ENCODE measurements around the gene ZSWIM3. TPM values are rescaled to one million over a fixed set of nuclear protein-coding genes. Genes with fewer than 3 reads are reported as not detected.

ZSWIM3 gene
- total RNA-seq, 5 donors from 2014 or later (not counting 1 experiment from before 2014, with no cell fraction given): 1.4 to 7.5 (median 5.6) TPM

GRCh38 chr20:45822857-45823256 lies 34.6 kb upstream of the ZSWIM3 start:
- no peaks in the 10 kb centered on the region for H3K36me3 ChIP-seq (ENCODE audit: control insufficient read depth in 2 of 2, extremely low read depth in 1 of 2, insufficient read depth in 1 of 2, low read length in 1 of 2)
- ATAC-seq (replicated peaks in 1 of 4) (peak in 2 of 4 experiments; percentile 9 to 54), DNase-seq (peak in 4 of 35 experiments; percentile 1 to 15 (median 12))
- Mint-ChIP-seq H3K4me1 (peaks cover 13 to 18% (median 15%) of the 10 kb centered on the region in 3 donors), H3K9me3 (no peaks in the 10 kb centered on the region), H3K36me3 (no peaks in the 10 kb centered on the region), H3K4me3 (peak overlapping the region in 1 of 3 donors; percentile 81), H3K27me3 (peaks cover 26 to 27% of the 10 kb centered on the region in 2 donors), H3K27ac (no peak overlapping the region)
- CTCF ChIA-PET: interaction anchor here in 1 of 2 donors (0.6 kb wide), 1 partner anchor 948 kb away, joined by 3 read pairs; no protein-coding TSS in a partner anchor
- peaks cover 0 to 36% of the 10 kb centered on the region in 2 experiments for H3K27me3 ChIP-seq (replicated peaks in 1 of 2; ENCODE audit: control insufficient read depth in 2 of 2, extremely low read depth in 1 of 2, insufficient read depth in 2 of 2, low read length in 1 of 2)
- POLR2A ChIA-PET: interaction anchor here in 1 of 2 donors (0.5 kb wide), 1 partner anchor 58 kb away, joined by 3 read pairs; the partner anchor contains the start of gene ZSWIM1
- peaks cover 0 to 21% of the 10 kb centered on the region in 2 experiments for H3K4me1 ChIP-seq (ENCODE audit: control insufficient read depth in 1 of 2, extremely low read depth in 1 of 2, insufficient read depth in 2 of 2, low read length in 2 of 2)
- WGBS (ENCODE audit: insufficient coverage): 29% methylated on average over 24 of the region's 24 CpGs
- no peak overlapping the region for H3K27ac ChIP-seq (ENCODE audit: low read length)
- no peak overlapping the region for H3K4me3 ChIP-seq (ENCODE audit: control insufficient read depth in 1 of 2, extremely low read depth in 1 of 2, low read length in 1 of 2)
- no peaks in the 10 kb centered on the region for H3K9me3 ChIP-seq

DNA sequence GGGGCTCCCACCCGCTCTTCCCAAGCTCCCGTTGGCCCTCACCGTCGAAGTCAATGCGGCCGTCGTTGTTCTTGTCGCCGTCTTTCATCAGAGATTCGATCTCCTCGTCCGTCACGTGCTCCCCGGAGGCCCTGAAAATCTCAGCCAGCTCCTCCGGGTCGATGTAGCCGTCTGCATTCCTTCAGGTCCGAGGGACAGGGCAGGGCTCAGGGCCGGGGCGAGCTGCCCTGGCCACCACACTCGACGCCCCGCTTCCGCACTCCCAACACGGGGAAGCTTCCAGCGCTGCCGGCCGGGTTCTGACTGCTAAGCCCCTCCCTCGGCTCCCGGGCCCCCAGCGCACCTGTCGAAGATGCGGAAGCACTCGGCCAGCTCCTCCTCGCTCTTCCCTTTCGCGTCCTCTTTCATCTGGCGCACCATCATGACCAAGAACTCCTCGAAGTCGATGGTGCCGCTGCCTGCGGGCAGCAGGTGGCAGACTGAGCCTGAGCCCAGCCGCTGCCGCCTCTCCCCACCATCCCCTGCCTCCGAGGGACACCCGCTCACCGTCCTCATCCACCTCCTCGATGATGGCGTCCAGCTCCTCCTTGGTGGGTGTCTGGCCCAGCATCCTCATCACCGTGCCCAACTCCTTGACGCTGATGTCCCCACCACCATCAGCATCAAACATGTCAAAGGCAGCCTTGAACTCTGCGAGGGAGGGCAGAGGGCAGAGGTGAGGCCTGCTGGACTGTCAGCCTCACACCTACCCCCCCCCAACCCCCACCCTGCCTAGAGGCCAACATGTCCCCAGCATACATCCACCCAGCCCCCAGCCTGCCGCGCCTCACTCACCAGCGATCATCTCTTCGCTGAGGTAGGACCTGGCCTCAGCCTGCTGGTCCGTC lies 33.2 kb upstream of the ZSWIM3 start:
- Histone ChIP-seq H3K36me3 (ENCODE audit: control insufficient read depth in 2 of 2, extremely low read depth in 1 of 2, insufficient read depth in 1 of 2, low read length in 1 of 2) (no peaks in the 10 kb centered on the region), H3K27ac (ENCODE audit: low read length) (no peak overlapping the region), H3K9me3 (no peaks in the 10 kb centered on the region), H3K4me1 (ENCODE audit: control insufficient read depth in 1 of 2, extremely low read depth in 1 of 2, insufficient read depth in 2 of 2, low read length in 2 of 2) (peaks cover 0 to 21% of the 10 kb centered on the region in 2 experiments), H3K4me3 (ENCODE audit: control insufficient read depth in 1 of 2, extremely low read depth in 1 of 2, low read length in 1 of 2) (peak overlapping the region; percentile 43 to 66), H3K27me3 (replicated peaks in 1 of 2; ENCODE audit: control insufficient read depth in 2 of 2, extremely low read depth in 1 of 2, insufficient read depth in 2 of 2, low read length in 1 of 2) (peaks cover 0 to 42% of the 10 kb centered on the region in 2 experiments)
- DNase-seq (peak in 33 of 35 experiments; percentile 8 to 63 (median 31)), ATAC-seq (replicated peaks in 1 of 4) (peak; percentile 71 to 81 (median 80))
- Mint-ChIP-seq H3K36me3 (no peaks in the 10 kb centered on the region), H3K27ac (peak overlapping the region in 1 of 2 donors; percentile 73), H3K27me3 (peaks cover 23 to 26% of the 10 kb centered on the region in 2 donors), H3K4me1 (peaks cover 13 to 18% (median 15%) of the 10 kb centered on the region in 3 donors), H3K9me3 (no peaks in the 10 kb centered on the region), H3K4me3 (peak overlapping the region; percentile 68 to 81 (median 76))
- ChIA-PET POLR2A (interaction anchor here (0.5 kb wide), 2 partner anchors 151 to 460 kb away, joined by 3 to 4 read pairs; no protein-coding TSS in a partner anchor), CTCF (interaction anchor here (0.7 to 0.8 kb wide), 2 partner anchors 145 to 199 kb away, joined by 3 read pairs; no protein-coding TSS in a partner anchor)
- 22% methylated on average over 53 of the region's 57 CpGs for WGBS (ENCODE audit: insufficient coverage)

DNA sequence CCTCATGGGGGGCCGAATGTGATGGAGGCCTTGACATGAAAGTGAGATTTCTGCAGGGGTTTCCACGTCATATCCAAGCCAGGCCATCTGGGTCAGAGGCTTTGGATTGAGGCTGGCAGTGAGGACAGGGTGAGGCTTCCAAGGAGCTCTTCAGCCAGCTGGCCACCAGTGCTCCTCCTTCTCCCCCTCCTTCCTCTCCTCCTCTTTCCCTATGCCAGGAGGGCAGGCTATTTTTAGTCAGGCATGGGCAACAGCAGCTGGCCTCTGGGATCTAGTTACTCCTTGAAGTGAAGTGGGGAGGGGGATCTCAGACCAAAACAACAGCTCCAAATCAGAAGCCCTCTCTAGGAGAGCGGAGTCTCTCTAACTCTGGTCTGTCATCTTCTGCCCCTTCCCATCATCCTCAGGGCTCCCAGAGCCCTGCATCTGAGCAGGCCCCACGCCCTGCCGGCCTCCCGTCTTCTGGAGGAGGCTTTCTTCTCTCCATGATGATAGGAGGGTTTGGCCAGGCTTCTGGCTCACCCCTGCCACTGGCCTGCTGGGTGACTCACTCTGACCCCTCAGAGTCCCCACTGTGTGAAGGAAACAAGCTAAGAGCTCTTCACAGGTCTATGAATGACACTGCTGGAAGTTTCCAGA lies 30.9 kb upstream of the ZSWIM3 start:
- peaks cover 13 to 18% (median 15%) of the 10 kb centered on the region in 3 donors for H3K4me1 Mint-ChIP-seq
- no peak overlapping the region for H3K27ac Mint-ChIP-seq
- Histone ChIP-seq H3K36me3 (ENCODE audit: control insufficient read depth in 2 of 2, extremely low read depth in 1 of 2, insufficient read depth in 1 of 2, low read length in 1 of 2) (no peaks in the 10 kb centered on the region), H3K27me3 (replicated peaks in 1 of 2; ENCODE audit: control insufficient read depth in 2 of 2, extremely low read depth in 1 of 2, insufficient read depth in 2 of 2, low read length in 1 of 2) (peaks cover 0 to 42% of the 10 kb centered on the region in 2 experiments), H3K27ac (ENCODE audit: low read length) (no peak overlapping the region), H3K4me1 (ENCODE audit: control insufficient read depth in 1 of 2, extremely low read depth in 1 of 2, insufficient read depth in 2 of 2, low read length in 2 of 2) (peaks cover 0 to 21% of the 10 kb centered on the region in 2 experiments), H3K9me3 (no peaks in the 10 kb centered on the region), H3K4me3 (ENCODE audit: control insufficient read depth in 1 of 2, extremely low read depth in 1 of 2, low read length in 1 of 2) (no peak overlapping the region)
- ATAC-seq (replicated peaks in 1 of 4) (no peak), DNase-seq (no peak)
- H3K9me3 Mint-ChIP-seq: no peaks in the 10 kb centered on the region
- H3K36me3 Mint-ChIP-seq: no peaks in the 10 kb centered on the region
- ChIA-PET POLR2A (no interaction called here), CTCF (no interaction called here)
- no peak overlapping the region for H3K4me3 Mint-ChIP-seq
- 100% methylated on average over 1 of the region's 6 CpGs for whole genome bisulfite sequencing (ENCODE audit: insufficient coverage)
- H3K27me3 Mint-ChIP-seq: peaks cover 19 to 25% of the 10 kb centered on the region in 2 donors

DNA sequence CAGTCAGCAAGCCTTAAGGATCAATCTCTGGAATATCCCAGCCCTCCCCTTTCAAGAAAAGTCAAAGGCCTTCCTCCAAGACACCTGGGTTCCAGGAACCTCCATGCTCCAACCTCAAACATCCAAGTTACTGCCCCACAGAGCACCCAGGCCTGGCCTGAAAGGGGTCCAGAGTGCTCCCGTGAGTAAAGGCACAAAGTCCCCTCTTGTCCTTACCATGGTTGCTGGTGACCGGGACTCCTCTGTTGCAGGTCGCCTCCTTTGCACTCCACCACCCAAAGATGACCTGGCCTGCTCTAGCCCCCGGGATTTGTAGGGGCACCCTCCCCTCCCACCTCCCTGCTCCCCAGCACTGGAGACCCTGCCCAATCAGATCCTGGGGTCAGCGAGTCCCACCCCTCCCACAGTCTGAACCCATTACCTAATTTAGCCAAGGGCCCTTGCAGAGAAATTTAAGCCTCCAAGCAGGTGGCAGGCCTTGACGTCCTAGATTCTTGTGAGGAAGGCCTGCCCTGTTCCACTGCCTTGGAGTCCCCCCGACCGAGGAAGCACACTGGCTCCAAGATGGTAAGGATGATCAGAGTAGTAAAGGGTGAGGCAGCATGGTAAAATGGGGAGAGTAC lies 30.3 kb upstream of the ZSWIM3 start, which contains the start of gene TNNC2:
Gene TNNC2 (minus strand): TSS at position 283 of the 623 bp plus-strand sequence. CDS start 64 bp downstream, at position 219.
- no peaks in the 10 kb centered on the region for H3K9me3 ChIP-seq
- H3K36me3 Mint-ChIP-seq: no peaks in the 10 kb centered on the region

DNA sequence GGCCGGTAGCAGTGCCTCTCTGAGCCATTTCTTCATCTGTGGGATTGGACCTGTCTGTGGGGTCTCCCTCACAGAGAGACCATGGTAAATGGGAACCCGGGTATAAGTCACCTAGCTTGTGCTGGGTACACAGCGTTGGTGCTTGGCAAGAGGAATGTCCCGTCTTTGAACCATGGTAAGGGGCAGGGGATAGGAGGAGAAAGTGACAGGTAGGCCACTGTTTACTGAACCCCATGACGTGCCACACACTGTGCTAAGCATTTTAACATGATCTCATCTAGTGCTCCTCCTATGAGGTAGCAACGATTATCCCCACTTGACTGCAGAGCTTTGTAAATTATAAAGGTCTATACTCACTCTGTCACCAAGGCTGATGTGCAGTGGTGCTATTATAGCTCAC lies 29.7 kb upstream of the ZSWIM3 start:
- H3K4me1 Mint-ChIP-seq: peaks cover 13 to 17% (median 15%) of the 10 kb centered on the region in 3 donors
- no peaks in the 10 kb centered on the region for H3K9me3 ChIP-seq
- 79% methylated on average over 3 of the region's 6 CpGs for WGBS (ENCODE audit: insufficient coverage)
- no peak for ATAC-seq (replicated peaks in 1 of 4)
- no peaks in the 10 kb centered on the region for H3K36me3 ChIP-seq (ENCODE audit: control insufficient read depth in 2 of 2, extremely low read depth in 1 of 2, insufficient read depth in 1 of 2, low read length in 1 of 2)
- H3K36me3 Mint-ChIP-seq: no peaks in the 10 kb centered on the region
- CTCF ChIA-PET: no interaction called here
- H3K27me3 Mint-ChIP-seq: peaks cover 11 to 18% of the 10 kb centered on the region in 2 donors
- POLR2A ChIA-PET: no interaction called here
- H3K9me3 Mint-ChIP-seq: no peaks in the 10 kb centered on the region
- peaks cover 0 to 37% of the 10 kb centered on the region in 2 experiments for H3K27me3 ChIP-seq (replicated peaks in 1 of 2; ENCODE audit: control insufficient read depth in 2 of 2, extremely low read depth in 1 of 2, insufficient read depth in 2 of 2, low read length in 1 of 2)
- H3K4me3 ChIP-seq (ENCODE audit: control insufficient read depth in 1 of 2, extremely low read depth in 1 of 2, low read length in 1 of 2): no peak overlapping the region
- H3K27ac ChIP-seq (ENCODE audit: low read length): no peak overlapping the region
- peaks cover 0 to 18% of the 10 kb centered on the region in 2 experiments for H3K4me1 ChIP-seq (ENCODE audit: control insufficient read depth in 1 of 2, extremely low read depth in 1 of 2, insufficient read depth in 2 of 2, low read length in 2 of 2)
- no peak for DNase-seq
- H3K27ac Mint-ChIP-seq: no peak overlapping the region
- H3K4me3 Mint-ChIP-seq: no peak overlapping the region

More for the DNA sequence above, 30.3 kb upstream of the ZSWIM3 start, which contains the start of gene TNNC2:
- Mint-ChIP-seq H3K27me3 (peaks cover 15 to 22% of the 10 kb centered on the region in 2 donors), H3K27ac (no peak within 1 kb of the TSS), H3K9me3 (no peaks in the 10 kb centered on the region), H3K4me3 (no peak within 1 kb of the TSS), H3K4me1 (peaks cover 13 to 18% (median 15%) of the 10 kb centered on the region in 3 donors)
- H3K27ac ChIP-seq (ENCODE audit: low read length): no peak within 1 kb of the TSS
- H3K4me1 ChIP-seq (ENCODE audit: control insufficient read depth in 1 of 2, extremely low read depth in 1 of 2, insufficient read depth in 2 of 2, low read length in 2 of 2): peaks cover 0 to 21% of the 10 kb centered on the region in 2 experiments
- ATAC-seq (replicated peaks in 1 of 4): no peak
- DNase-seq: no peak
- POLR2A ChIA-PET: no interaction called here
- WGBS (ENCODE audit: insufficient coverage): 88% methylated on average over 6 of the region's 8 CpGs
- CTCF ChIA-PET: no interaction called here
- H3K4me3 ChIP-seq (ENCODE audit: control insufficient read depth in 1 of 2, extremely low read depth in 1 of 2, low read length in 1 of 2): no peak within 1 kb of the TSS
- H3K27me3 ChIP-seq (replicated peaks in 1 of 2; ENCODE audit: control insufficient read depth in 2 of 2, extremely low read depth in 1 of 2, insufficient read depth in 2 of 2, low read length in 1 of 2): peaks cover 0 to 42% of the 10 kb centered on the region in 2 experiments
- H3K36me3 ChIP-seq (ENCODE audit: control insufficient read depth in 2 of 2, extremely low read depth in 1 of 2, insufficient read depth in 1 of 2, low read length in 1 of 2): no peaks in the 10 kb centered on the region

Data from T-cell (primary cell).